ENCODE measurements around the gene DDX11.

DNA sequence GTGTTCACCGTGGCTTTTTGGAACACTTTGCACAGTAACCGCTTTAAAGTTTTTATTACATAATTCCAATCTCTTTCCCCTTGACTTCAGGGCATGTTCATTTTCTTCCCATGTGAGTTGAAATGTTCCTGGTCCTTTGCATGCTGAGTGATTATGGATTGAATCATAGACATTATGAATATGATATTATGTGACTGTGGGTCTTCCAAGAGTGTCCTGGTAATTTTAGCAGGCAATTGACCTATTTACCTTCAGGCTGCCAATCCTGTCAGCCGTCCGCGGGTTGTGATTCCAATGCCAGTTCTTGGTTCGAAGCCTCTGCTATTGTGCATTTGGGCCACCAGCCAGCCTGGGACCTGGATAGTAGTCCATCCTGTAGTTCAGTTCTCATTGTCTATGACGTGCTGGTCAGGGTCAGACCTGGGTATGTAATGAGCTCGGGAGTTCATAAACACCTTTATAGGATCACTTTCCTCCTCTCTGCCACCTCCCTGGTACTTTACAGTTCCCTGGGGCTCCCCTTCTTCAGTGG, 32.6 kb upstream of the DDX11 start:
- TF ChIP-seq POLR2A (IDR thresholded peaks at IDR 0.05; ENCODE audit: low read depth, low read length) (no peak), POLR2AphosphoS5 (IDR thresholded peaks at IDR 0.05; ENCODE audit: low read depth, low read length) (no peak)
